Measurements from ENCODE around the gene GPR158. TPM values are rescaled to one million over a fixed set of nuclear protein-coding genes. Genes with fewer than 3 reads are reported as not detected.
A peak's percentile ranks its signal among the peaks of the same experiment; 100 is the strongest.

The GPR158 gene
- total and polyA plus RNA-seq, 9 of the 15 experiments (the other 6 are each of a cell fraction or from before 2014, with no cell fraction given), result 4.0 to 7.6 (median 5.0) TPM

- no peak for ATAC-seq
- no peaks in the 10 kb centered on the region for H3K36me3 ChIP-seq (ENCODE audit: control insufficient read depth, insufficient read depth, low read length)
- in situ Hi-C loops (cut with MboI) (no loop called here), intact Hi-C loops (cut with micrococcal nuclease) (no loop called here)
- no peaks in the 10 kb centered on the region for H3K79me2 ChIP-seq (ENCODE audit: control insufficient read depth, insufficient read depth, low read length)
- ChIA-PET CTCF (ENCODE audit: low intra/inter-chr PET ratio) (no interaction called here), POLR2A (no interaction called here)
- no peak for DNase-seq (ENCODE audit: extremely low read depth in 1 of 4, low spot score in 3 of 4)
- H3K4me3 ChIP-seq, result no peak overlapping the region
- no peak overlapping the region for H3K4me2 ChIP-seq (ENCODE audit: insufficient read depth, low read length)
- H3K9me3 ChIP-seq (replicated peaks; ENCODE audit: control insufficient read depth, insufficient read depth, low read depth, low read length), result no peaks in the 10 kb centered on the region
- no peak overlapping the region for H3K9ac ChIP-seq (ENCODE audit: insufficient read depth in 1 of 2, low read depth in 2 of 2, low read length in 2 of 2)
- no peaks in the 10 kb centered on the region for H3K9me1 ChIP-seq (ENCODE audit: control insufficient read depth, insufficient read depth, low read length)
- WGBS (ENCODE audit: insufficient coverage, low coverage, missing lambda C conversion rate), result 4% methylated on average over 3 of the region's 3 CpGs
- H3K4me1 ChIP-seq (replicated peaks in 1 of 2; ENCODE audit: control insufficient read depth in 2 of 2, insufficient read depth in 2 of 2, low read length in 2 of 2), result no peaks in the 10 kb centered on the region
- H3K27me3 ChIP-seq (ENCODE audit: control insufficient read depth in 2 of 2, insufficient read depth in 2 of 2, low read length in 2 of 2), result no peaks in the 10 kb centered on the region
- no peak for FAIRE-seq
- H3K27ac ChIP-seq (ENCODE audit: extremely low read depth, low read depth, low read length), result no peak overlapping the region
- no peak for TF ChIP-seq TAL1 (IDR thresholded peaks at IDR 0.05)
- TF ChIP-seq ZNF77 (CRISPR knock-in tag; IDR thresholded peaks at IDR 0.05), result no peak
- no peak for TF ChIP-seq THAP7 (CRISPR knock-in tag; IDR thresholded peaks at IDR 0.05)
- TF ChIP-seq NONO (IDR thresholded peaks at IDR 0.05; ENCODE audit: low read depth in 2 of 2, low read length in 1 of 2), result no peak
- no peak for TF ChIP-seq NUFIP1 (IDR thresholded peaks at IDR 0.05; ENCODE audit: partially characterized antibody)
- no peak for TF ChIP-seq MTF1 (CRISPR knock-in tag; IDR thresholded peaks at IDR 0.05; ENCODE audit: borderline replicate concordance)
- TF ChIP-seq LEF1 (IDR thresholded peaks at IDR 0.05), result no peak
- peak; percentile 59 for TF ChIP-seq CEBPB (tag; IDR thresholded peaks at IDR 0.05)
- TF ChIP-seq CBX5 (IDR thresholded peaks at IDR 0.05; ENCODE audit: borderline replicate concordance, low read depth), result no peak
- no peak for TF ChIP-seq CXXC5 (CRISPR knock-in tag; IDR thresholded peaks at IDR 0.05)
- no peak for TF ChIP-seq PTTG1 (tag; IDR thresholded peaks at IDR 0.05; ENCODE audit: low read depth)
- TF ChIP-seq ZNF445 (CRISPR knock-in tag; IDR thresholded peaks at IDR 0.05; ENCODE audit: low read depth), result no peak
- TF ChIP-seq, protein P1, sequence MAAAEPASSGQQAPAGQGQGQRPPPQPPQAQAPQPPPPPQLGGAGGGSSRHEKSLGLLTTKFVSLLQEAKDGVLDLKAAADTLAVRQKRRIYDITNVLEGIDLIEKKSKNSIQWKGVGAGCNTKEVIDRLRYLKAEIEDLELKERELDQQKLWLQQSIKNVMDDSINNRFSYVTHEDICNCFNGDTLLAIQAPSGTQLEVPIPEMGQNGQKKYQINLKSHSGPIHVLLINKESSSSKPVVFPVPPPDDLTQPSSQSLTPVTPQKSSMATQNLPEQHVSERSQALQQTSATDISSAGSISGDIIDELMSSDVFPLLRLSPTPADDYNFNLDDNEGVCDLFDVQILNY (CRISPR knock-in tag; IDR thresholded peaks at IDR 0.05), result no peak
- no peak for TF ChIP-seq CEBPG (CRISPR knock-in tag; IDR thresholded peaks at IDR 0.05)
- peak; percentile 20 to 66; a peak in 2 of 4 replicates for TF ChIP-seq CEBPG (tag; conservative IDR thresholded peaks at IDR 0.05 in 1 of 2, IDR thresholded peaks at IDR 0.05 in 1 of 2)
- TF ChIP-seq POLR2H (tag; IDR thresholded peaks at IDR 0.05; ENCODE audit: low read depth), result no peak
- BruUV-seq (replicated peaks), result no TSS peak
- no peaks in the 10 kb centered on the region for H4K20me1 ChIP-seq (replicated peaks; ENCODE audit: control insufficient read depth, insufficient read depth, low read length)
- no peak overlapping the region for H2AFZ ChIP-seq (ENCODE audit: low read depth, low read length)
These were observed 174.7 kb downstream of the GPR158 start for GRCh38 chr10:25349520-25349919.
